GM13976 (cell line): ENCODE results near the gene DLEC1.

Experiments
- DNase-seq: peaks from one replicate; pipeline ENCODE4 v3.0.0; 2012; ENCODE audit warnings: low spot score
- CTCF ChIP-seq: IDR thresholded peaks from 2 replicates; pipeline ENCODE4 v1.5.1; 2012; ENCODE audit warnings: borderline replicate concordance, mild to moderate bottlenecking; ENCODE audit not compliant: insufficient read depth; ENCODE audit errors: extremely low read depth, missing control alignments, control extremely low read depth
- in situ Hi-C: fragments of 300-500 bp; cut with MboI; formaldehyde crosslinking; loops from one replicate; pipeline ENCODE4 v1.12.0; 2022; ENCODE audit warnings: low sequenced_read_pairs, mixed read lengths, inconsistent platforms; ENCODE audit not compliant: unreplicated experiment

DLEC1 gene

GRCh38 chr3:38114052-38114874 lies 75.3 kb downstream of the DLEC1 start:
- DNase-seq = no peak
- in situ Hi-C loops = no loop called here
- no peak for TF ChIP-seq CTCF

DNA sequence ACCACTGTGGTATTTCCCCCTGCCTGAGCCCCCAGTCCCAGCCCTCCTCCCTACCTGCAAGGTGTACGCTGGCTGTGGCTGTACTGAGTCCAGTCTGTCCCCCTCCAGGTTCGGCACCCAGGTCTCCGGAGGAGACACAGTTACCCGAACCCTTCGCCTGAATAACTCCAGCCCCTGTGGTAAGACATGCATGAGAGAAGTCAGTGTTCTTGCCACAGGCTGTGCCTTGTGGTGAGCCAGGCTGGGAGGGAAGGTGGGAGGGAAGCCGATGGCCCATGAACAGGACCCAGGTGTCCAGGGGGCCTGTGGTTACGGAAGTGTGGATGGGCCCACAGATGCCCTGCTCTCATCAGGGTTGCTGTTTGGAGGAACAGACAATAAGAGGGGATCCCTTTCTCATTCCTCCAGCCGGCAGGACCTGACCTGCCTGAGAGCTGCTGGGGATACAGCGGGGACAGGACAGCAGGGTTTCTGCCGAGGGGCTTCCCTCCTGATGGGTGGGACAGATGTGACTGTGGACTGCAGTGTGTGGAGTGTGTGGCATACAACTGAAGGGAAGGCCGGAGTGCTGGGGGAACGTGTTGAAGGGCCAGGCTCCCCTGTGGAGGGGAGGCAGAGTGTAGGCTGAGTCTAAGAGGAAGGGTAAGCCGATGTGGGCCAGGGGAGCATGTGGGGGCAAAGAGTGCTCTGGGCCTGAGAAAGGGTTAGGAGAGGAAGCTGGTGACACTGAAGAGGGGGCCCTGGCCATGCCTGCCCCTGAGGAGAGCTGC lies 76.1 kb downstream of the DLEC1 start:
- no peak for TF ChIP-seq CTCF
- in situ Hi-C loops = no loop called here
- no peak for DNase-seq

DNA sequence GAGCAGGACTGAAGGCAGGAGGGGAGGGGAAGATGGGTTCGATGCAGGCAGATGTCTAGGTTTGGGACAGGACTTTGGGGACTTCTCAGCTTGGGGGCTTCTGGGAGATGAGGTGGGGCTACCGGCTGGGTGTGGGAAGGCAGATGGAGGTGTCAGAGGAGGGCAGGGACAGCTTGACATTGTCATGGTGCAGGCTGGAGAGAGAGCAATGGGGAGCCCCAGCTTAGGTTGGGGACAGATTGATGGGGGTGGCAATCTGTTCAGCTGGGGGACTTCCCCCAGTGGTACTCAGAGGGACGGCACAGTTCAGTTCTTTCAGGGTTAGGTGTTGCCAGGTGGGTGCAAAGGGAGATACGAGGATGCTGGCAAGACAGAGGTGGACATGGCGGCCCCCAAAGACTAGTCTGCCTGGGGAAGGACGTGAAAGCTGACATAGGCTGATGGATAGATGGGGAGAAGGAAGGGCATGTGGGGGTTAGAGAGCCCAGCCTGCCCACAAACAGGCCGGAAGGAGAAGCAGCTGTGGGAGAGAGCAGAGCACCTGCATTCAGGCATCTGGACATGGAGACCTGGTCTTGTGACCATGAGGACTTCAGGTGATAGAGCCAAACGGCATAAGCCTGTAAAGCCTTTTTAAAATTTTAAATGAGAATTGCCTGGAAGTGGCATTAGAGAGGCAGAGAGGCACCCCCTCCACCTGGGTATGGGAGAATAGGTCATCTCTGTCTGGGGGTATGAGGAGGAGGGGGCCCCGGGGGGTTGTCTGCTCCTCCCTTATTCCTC lies 76.8 kb downstream of the DLEC1 start:
- no peak for TF ChIP-seq CTCF
- in situ Hi-C loops = no loop called here
- no peak for DNase-seq

GRCh38 chr3:38116471-38117162 lies 77.6 kb downstream of the DLEC1 start:
- in situ Hi-C loops = no loop called here
- no peak for DNase-seq
- TF ChIP-seq CTCF = no peak

GRCh38 chr3:38117163-38117716 lies 78.2 kb downstream of the DLEC1 start:
- in situ Hi-C loops = no loop called here
- no peak for TF ChIP-seq CTCF
- DNase-seq = no peak
